ENCODE measurements around the gene DAZL.

Gene DAZL

DNA sequence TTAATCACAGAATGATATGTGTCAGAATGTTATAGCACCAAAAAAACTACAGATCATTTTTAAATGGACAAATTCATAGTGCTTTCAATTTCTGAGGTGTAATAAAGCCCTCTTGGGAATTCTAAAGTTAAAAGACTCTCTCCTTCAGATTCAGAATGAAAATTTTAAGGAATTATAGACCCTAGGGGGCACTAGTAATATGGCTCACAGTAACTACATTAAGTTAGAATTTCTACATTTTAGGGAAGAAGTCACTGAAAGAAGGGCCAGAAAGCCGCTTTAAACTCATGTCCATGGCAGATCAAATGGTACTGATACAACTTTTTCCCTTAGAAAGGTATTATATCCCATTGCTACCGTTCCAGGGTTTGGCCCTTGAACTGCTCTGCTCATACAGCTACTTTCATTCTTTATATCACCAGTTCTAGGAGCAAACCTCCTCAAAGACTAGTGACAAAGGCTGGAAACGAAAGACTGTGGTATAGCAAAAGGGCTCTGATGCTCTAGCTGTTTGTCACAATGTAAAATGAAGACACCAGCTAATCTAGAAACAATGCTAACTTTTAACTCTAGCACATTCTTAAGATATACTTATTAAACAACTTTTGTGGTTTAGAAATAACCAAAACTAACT lies 18.1 kb downstream of the DAZL start:
- no peak overlapping the region for H3K4me3 ChIP-seq (ENCODE audit: control insufficient read depth, low read depth, low read length)
- no peak for DNase-seq (ENCODE audit: low read depth)
- TF ChIP-seq, protein P1, sequence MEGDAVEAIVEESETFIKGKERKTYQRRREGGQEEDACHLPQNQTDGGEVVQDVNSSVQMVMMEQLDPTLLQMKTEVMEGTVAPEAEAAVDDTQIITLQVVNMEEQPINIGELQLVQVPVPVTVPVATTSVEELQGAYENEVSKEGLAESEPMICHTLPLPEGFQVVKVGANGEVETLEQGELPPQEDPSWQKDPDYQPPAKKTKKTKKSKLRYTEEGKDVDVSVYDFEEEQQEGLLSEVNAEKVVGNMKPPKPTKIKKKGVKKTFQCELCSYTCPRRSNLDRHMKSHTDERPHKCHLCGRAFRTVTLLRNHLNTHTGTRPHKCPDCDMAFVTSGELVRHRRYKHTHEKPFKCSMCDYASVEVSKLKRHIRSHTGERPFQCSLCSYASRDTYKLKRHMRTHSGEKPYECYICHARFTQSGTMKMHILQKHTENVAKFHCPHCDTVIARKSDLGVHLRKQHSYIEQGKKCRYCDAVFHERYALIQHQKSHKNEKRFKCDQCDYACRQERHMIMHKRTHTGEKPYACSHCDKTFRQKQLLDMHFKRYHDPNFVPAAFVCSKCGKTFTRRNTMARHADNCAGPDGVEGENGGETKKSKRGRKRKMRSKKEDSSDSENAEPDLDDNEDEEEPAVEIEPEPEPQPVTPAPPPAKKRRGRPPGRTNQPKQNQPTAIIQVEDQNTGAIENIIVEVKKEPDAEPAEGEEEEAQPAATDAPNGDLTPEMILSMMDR (IDR thresholded peaks at IDR 0.05; ENCODE audit: control insufficient read depth, insufficient read depth, low read depth, low read length, missing control alignments), result no peak

DNA sequence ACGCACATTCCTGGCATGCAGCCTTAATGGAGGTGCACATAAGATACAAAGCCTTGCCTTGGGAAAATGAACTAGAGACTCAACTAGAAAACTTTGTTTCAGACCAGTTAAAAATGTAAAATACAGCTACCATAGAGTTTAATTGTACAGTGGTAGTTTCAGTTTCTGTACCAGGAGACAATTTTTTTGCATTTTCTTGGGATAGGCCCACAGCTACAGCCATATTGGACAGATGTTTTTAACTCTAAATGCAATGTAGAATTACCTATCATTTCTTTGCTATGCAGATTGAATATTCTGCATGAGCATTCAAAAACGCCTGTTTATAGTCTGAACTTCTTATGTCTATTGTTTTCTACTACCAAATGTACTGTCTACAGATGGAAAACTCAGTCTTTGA lies 20.3 kb downstream of the DAZL start:
- H3K4me3 ChIP-seq (ENCODE audit: control insufficient read depth, low read depth, low read length), result no peak overlapping the region
- DNase-seq (ENCODE audit: low read depth), result no peak
- TF ChIP-seq, protein P1 (IDR thresholded peaks at IDR 0.05; ENCODE audit: control insufficient read depth, insufficient read depth, low read depth, low read length, missing control alignments), result no peak

DNA sequence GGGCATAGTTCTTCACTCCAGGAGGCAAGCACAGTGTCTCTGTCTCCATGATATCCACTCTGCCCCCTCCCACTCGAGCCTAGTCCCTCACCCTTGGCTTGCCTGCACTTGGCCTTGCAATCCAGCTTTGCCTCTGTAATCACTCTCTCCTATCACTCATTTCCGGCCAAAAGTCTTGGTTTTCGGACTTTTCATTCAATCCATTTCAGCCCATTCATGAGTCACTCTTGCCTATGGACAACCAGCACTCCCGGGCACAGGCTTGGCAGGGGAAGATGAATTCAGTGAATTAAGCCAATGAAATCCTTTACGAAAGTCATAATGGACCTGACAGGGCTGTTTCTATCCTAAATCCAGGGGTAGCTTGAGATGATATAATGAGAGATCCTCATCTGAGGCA lies 21.7 kb downstream of the DAZL start:
- no peak for DNase-seq (ENCODE audit: low read depth)
- TF ChIP-seq, protein P1 (IDR thresholded peaks at IDR 0.05; ENCODE audit: control insufficient read depth, insufficient read depth, low read depth, low read length, missing control alignments), result no peak
- H3K4me3 ChIP-seq (ENCODE audit: control insufficient read depth, low read depth, low read length), result no peak overlapping the region

DNA sequence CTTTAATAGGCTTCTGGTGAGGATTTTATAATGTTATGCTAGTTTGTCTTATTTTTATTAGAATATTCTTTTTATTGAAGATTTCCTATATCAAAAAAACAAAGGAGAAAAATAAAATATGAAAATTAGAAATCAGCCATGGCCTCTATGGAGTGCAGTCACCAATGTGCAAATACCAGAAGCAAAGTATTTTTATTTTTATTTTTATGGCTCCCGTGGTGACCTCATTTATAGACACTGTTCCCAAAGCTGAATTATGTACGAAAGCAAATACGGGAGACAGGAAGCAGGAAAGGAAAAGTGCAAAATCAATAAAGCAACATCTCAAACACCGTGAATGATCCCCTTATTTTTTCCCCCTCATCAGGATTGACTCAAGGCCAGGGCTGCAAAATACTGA lies 35.1 kb downstream of the DAZL start:
- DNase-seq (ENCODE audit: low read depth), result no peak
- TF ChIP-seq, protein P1 (IDR thresholded peaks at IDR 0.05; ENCODE audit: control insufficient read depth, insufficient read depth, low read depth, low read length, missing control alignments), result no peak
- no peak overlapping the region for H3K4me3 ChIP-seq (ENCODE audit: control insufficient read depth, low read depth, low read length)

DNA sequence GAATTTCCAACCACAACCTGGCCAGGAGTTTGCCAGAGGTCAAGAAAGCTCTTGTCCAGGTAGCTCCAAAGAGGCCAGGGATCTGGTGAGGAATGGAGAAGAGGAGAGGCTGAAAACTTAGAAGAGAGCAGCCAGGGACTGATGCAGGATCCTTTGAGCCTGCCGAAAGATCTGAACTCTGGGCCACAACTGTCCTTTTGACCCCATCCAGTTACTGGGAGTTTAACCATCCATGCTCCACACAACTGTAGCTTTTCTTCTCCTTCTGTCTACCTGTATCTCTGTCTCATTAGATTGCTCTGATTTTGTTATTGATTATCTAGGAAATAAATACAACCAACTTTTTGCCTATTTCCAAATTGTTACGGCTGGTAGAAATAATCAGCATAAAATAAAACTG lies 36.7 kb downstream of the DAZL start:
- no peak overlapping the region for H3K4me3 ChIP-seq (ENCODE audit: control insufficient read depth, low read depth, low read length)
- DNase-seq (ENCODE audit: low read depth), result no peak
- TF ChIP-seq, protein P1 (IDR thresholded peaks at IDR 0.05; ENCODE audit: control insufficient read depth, insufficient read depth, low read depth, low read length, missing control alignments), result no peak

DNA sequence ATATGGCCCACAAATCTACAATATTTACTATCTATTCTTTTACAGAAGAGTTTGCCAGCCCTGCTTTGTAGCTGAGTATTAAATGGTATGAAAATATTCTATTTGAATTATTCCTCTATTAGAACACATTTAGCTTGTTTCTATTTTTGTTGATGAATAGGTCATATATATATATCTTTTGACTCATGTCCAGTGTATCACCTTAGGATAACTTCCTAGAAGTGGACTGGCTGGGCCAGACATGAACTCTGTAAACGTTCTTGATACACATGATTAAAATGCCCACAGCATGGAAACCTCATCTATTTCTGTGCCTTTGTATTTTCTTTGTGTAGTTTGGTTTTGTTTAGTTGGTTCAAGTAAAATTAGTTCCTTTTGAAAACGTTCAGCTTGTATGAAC lies 37.1 kb downstream of the DAZL start:
- DNase-seq (ENCODE audit: low read depth), result no peak
- TF ChIP-seq, protein P1 (IDR thresholded peaks at IDR 0.05; ENCODE audit: control insufficient read depth, insufficient read depth, low read depth, low read length, missing control alignments), result no peak
- no peak overlapping the region for H3K4me3 ChIP-seq (ENCODE audit: control insufficient read depth, low read depth, low read length)
